HFFc6 (cell line): ENCODE results near the gene COL4A2. TPM values are rescaled to one million over a fixed set of nuclear protein-coding genes. Genes with fewer than 3 reads are reported as not detected.

Source experiments
- DNase-seq: peaks from one replicate; pipeline ENCODE4 v3.0.0-alpha.2; 2018
- H3K27ac Mint-ChIP-seq: 2 replicates; pipeline ENCODE4 v1.8.0; 2020; ENCODE audit warnings: mild to moderate bottlenecking, mixed read lengths
- H3K27me3 Mint-ChIP-seq: 2 replicates; pipeline ENCODE4 v1.8.0; 2021; ENCODE audit warnings: mild to moderate bottlenecking, moderate library complexity, mixed read lengths; ENCODE audit not compliant: insufficient read depth
- H3K36me3 Mint-ChIP-seq: 2 replicates; pipeline ENCODE4 v1.8.0; 2021; ENCODE audit warnings: low read depth, mixed read lengths
- H3K4me1 Mint-ChIP-seq: 2 replicates; pipeline ENCODE4 v1.8.0; 2020; ENCODE audit warnings: low read depth, mixed read lengths
- H3K4me3 Mint-ChIP-seq: 2 replicates; pipeline ENCODE4 v1.8.0; 2020; ENCODE audit warnings: mild to moderate bottlenecking, moderate library complexity, mixed read lengths
- H3K9me3 Mint-ChIP-seq: 2 replicates; pipeline ENCODE4 v1.8.0; 2020; ENCODE audit warnings: mild to moderate bottlenecking, mixed read lengths
- total RNA-seq, 6 experiments: library from RNA; stranded (reverse); fragmentation: NEBNext Ultra II Directional; extraction: Animal tissue kit (Norgen Biotek cat#: 25700); gene quantifications; 2 replicates in 1 of 6; 3 replicates in 5 of 6; pipeline ENCODE4 v1.2.3, GENCODE V29; 2021
- TF ChIP-seq, protein P1 (sequence below): fragments of 200-600 bp; sonication (generic); IDR thresholded peaks from 2 replicates; pipeline ENCODE4 v1.5.0; 2021; ENCODE audit warnings: antibody characterized with exemption, mild to moderate bottlenecking

COL4A2 gene
- total RNA-seq, 6 experiments from 2014 or later: 202 to 327 (median 217) TPM

DNA sequence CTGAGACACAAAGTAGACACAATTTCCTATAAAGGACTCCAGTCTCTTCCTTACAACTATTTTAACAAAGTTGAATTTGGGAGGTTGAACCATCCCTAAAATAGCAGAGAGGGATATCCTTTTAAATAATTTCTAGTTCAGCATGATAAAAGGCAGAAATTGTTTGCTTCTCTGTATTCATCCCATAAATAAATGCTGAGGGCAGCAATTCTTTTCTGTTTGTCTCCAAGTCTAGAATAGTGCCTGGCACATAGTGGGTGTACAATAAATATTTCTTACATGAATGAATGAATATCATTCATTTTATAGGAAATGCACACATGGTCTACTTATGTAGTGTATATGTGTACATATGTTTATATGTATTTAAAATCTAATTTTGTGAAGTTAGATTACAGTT is 12.5 kb upstream of the COL4A2 start:
- TF ChIP-seq, protein P1, sequence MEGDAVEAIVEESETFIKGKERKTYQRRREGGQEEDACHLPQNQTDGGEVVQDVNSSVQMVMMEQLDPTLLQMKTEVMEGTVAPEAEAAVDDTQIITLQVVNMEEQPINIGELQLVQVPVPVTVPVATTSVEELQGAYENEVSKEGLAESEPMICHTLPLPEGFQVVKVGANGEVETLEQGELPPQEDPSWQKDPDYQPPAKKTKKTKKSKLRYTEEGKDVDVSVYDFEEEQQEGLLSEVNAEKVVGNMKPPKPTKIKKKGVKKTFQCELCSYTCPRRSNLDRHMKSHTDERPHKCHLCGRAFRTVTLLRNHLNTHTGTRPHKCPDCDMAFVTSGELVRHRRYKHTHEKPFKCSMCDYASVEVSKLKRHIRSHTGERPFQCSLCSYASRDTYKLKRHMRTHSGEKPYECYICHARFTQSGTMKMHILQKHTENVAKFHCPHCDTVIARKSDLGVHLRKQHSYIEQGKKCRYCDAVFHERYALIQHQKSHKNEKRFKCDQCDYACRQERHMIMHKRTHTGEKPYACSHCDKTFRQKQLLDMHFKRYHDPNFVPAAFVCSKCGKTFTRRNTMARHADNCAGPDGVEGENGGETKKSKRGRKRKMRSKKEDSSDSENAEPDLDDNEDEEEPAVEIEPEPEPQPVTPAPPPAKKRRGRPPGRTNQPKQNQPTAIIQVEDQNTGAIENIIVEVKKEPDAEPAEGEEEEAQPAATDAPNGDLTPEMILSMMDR: no peak
- Mint-ChIP-seq H3K27me3 (no peaks in the 10 kb centered on the region; the same call in 1 of the 2 replicates), H3K36me3 (peaks cover 15% of the 10 kb centered on the region; the same call in 1 of the 2 replicates), H3K27ac (no peak overlapping the region), H3K9me3 (no peaks in the 10 kb centered on the region), H3K4me1 (peaks cover 6% of the 10 kb centered on the region), H3K4me3 (no peak overlapping the region)
- DNase-seq: no peak

DNA sequence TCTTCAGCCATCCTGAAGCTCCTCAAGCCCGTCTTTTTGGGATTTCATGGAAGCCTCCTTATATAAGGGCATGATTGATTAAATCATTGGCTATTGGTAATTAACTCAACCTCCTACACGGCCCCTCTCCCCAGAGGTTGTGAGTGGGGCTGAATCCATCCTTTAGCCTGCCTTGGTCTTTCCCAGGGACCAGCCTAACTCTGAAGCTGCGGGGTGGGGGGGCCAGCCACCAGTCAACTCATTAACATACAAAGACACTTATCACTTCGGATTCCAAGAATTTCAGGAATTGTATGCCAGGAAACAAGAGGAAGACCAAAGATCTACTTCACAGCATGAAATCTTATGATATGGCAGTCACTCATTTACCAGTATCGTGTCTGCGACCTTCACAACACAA is 10.1 kb upstream of the COL4A2 start:
- TF ChIP-seq, protein P1: no peak
- DNase-seq: no peak
- Mint-ChIP-seq H3K9me3 (no peaks in the 10 kb centered on the region), H3K36me3 (no peaks in the 10 kb centered on the region; the same call in 1 of the 2 replicates), H3K27me3 (no peaks in the 10 kb centered on the region; the same call in 1 of the 2 replicates), H3K4me1 (peaks cover 27% of the 10 kb centered on the region), H3K4me3 (no peak overlapping the region), H3K27ac (no peak overlapping the region)

DNA sequence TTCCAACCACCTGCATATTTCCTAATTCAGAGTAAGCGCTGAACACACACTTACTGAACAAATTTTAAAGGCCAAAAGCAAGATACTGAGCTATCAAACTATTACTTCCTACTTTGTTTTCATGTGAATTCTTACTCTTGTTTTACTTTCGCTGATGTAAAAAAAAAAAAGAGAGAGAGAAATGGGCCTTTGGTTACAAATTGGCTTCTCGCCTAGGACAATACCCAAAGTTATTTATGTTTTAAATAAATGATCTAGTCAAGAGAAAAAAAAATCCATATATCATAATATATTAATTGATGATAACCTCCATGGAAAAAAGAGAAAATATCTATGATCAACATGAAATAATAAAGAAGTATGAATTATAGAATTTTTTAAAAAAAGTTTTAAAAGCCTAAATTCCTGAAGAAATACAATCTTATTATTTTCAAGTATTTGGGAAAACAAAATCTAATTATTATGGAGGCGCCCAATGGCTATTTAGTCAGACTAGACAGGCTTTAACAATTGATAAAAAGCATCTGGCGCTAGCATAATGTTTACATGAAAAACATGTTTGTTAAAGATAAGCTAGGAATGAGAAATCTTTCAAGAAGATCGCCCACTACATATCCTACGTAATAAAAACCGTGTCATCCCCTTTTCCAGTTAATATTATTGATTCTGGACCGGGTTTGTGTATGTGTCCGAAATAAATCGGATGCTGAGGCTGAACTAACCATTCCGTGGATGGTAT is 9.1 kb upstream of the COL4A2 start:
- TF ChIP-seq, protein P1: no peak
- Mint-ChIP-seq H3K9me3 (no peaks in the 10 kb centered on the region), H3K27me3 (no peaks in the 10 kb centered on the region; the same call in 1 of the 2 replicates), H3K4me1 (peaks cover 36% of the 10 kb centered on the region), H3K4me3 (no peak overlapping the region), H3K27ac (no peak overlapping the region), H3K36me3 (peaks cover under 1% of the 10 kb centered on the region)
- no peak for DNase-seq

DNA sequence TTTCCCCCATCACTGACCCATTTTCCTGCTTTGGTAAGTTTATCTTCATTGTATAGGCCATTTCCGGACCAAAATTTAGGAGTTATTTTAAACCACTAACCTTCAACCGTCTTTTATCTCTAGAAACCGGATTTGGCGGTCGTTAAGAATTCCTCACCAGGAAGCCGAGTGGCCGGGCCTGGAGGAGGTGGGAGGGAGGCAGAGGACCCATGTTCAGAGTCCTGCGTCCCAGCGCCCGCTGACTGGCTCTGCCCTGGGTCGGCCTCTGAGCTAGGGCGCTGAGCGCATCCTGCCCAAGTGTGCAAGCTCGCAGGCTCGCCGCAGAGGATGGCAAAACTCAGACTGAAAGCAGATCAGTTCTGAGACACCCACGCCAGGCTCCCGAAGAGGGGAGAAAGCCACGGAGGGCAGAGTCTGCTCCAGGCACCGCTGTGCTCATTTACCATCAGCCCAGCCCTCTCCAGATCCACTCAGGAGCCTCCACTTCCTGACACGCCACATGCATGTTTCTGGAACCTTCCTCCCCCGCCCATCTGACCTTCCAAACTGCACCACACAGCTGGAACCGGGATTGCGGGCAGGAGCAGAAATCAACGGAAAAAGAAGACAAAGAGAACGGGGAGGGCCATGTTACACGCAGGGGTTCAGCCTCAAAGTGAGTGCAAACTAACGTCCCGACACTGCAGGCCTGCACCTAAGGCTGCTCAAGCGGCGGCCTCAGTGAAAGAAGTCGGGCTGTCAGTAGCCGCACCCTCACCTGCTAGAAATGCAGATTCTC is 8.4 kb upstream of the COL4A2 start:
- H3K27ac Mint-ChIP-seq: no peak overlapping the region

DNA sequence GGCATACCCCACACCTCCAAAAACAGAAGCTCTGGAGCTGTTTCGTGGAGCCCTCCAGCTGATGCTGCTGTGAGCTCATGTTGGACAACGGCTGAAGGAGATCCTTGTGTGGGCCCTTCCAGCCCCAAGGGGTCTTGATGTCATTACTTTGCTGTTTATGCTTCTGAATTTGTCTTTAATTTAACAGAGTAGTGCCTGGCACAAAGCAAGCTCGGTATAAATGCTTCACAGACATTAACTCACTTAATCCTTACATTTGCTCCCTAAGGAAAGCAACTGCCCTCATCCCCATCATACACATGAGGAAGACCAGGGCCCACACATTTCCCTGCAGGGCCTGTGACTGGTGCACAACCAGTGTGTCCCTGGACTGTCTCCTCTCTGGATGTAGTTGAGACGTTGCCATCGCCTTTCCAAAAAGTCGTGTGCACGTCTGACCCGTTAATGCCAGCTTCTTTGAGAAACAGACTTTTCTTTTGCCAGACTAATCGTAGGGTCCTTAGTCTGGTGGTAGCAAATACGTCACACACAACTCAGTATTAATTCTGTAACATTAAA is 7.7 kb upstream of the COL4A2 start:
- Mint-ChIP-seq H3K36me3 (peaks cover 14% of the 10 kb centered on the region), H3K9me3 (no peaks in the 10 kb centered on the region), H3K27me3 (no peaks in the 10 kb centered on the region; the same call in 1 of the 2 replicates), H3K4me1 (peaks cover 47% of the 10 kb centered on the region), H3K27ac (no peak overlapping the region), H3K4me3 (no peak overlapping the region)
- DNase-seq: no peak
- TF ChIP-seq, protein P1: no peak

More for the DNA sequence above, 8.4 kb upstream of the COL4A2 start:
- Mint-ChIP-seq H3K27me3 (no peaks in the 10 kb centered on the region; the same call in 1 of the 2 replicates), H3K4me3 (no peak overlapping the region), H3K36me3 (peaks cover 8% of the 10 kb centered on the region), H3K4me1 (peaks cover 44% of the 10 kb centered on the region), H3K9me3 (no peaks in the 10 kb centered on the region)
- TF ChIP-seq, protein P1: no peak
- DNase-seq: no peak
